ENCODE data around the gene TOE1.
"Not testable (repeated sequence)": the region's sequence is repeated elsewhere in the genome, so short reads cannot be mapped to it uniquely, and the experiment has no call there.

TOE1 gene

DNA sequence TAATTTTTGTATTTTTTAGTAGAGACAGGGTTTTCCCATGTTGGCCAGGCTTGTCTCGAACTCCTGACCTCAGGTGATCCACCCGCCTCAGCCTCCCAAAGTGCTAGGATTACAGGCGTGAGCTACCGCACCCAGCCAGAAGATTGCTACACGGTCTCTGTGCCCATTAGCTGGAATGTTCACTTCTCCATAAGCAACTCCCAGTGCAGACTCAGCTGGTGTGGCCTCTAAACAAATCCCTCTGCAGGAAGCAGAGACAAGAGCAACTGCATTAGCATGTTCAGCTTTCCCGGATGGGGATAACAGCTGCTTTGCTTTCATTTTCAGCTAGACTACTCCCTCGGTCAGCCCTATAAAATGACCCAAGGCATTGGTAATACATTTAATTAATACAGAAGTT, 21.0 kb downstream of the TOE1 start:
- not testable (repeated sequence) for DNase-seq

DNA sequence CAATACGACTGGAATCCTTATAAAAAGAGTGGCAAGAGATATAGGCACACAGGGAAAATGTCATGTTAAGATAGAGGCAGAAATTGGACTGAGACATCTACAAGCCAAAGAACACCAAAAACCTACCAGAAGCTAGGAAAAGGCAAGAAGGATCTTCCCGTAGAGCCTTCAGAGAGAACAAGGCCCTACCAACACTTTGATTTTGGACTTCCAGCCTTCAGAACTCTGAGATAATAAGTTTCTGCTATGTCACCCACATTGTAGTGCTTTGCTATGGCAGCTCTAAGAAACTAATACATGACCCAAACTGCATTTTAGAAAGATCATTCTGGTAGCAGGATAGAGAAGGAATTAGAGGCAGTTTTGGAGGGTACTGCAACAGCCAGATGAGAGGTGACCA, 24.3 kb downstream of the TOE1 start:
- no peak for DNase-seq

DNA sequence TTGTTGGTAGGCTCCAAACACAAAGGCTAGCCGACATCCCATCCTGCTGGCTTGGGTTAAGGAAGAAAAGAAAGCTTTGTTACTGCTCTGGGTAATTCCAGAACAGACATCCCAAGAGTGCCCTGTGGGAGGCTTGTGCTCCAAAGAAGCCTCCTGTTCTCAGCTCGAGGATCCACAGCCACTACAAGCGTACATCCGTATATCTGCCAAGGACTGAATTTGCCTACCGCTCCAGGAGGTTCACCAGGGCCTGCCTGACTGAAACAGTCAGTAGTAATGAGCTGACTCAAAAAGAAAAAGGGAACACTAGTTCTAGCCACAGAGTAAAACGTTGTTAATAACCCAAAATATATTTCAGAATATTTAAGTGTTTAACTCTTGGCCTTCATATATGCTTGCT, 25.1 kb downstream of the TOE1 start:
- DNase-seq = no peak

DNA sequence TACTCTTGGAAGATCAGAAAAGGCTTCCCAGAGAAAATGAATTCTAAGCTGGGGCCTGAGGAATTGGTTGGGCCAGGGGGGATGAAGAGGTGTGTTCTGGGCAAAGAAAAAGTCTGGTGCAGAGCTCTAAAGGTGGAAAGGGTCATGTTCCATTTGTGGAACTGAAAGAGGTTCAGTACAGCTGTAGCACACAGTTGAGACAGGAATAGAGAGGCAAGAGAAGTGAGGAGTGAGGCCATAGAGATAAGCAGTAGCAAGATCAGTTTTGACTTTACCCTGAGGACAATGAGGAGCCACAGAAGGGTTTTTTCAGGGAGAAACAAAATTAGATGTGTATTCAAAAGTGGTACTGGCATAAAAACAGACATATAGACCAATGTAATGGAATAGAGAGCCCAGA, 30.6 kb downstream of the TOE1 start:
- DNase-seq = no peak

DNA sequence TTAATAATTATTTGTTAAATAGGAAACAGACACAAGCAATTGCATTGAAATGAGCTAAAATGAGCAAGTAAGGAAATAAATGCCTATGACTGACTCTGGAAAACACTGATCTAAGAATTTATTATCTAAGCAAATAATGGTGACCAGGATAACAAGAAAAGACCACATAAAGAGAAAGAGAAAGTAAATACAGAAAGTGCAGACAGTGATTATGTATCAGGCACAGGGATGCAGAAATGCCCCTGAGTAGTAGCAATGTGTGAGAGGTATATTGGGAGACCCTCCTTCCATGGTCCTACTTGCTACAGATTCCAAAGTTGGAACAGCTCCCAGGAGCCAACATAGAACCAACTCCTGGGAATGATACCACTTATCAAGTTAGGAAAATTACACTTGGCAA, 33.6 kb downstream of the TOE1 start:
- no peak for DNase-seq

DNA sequence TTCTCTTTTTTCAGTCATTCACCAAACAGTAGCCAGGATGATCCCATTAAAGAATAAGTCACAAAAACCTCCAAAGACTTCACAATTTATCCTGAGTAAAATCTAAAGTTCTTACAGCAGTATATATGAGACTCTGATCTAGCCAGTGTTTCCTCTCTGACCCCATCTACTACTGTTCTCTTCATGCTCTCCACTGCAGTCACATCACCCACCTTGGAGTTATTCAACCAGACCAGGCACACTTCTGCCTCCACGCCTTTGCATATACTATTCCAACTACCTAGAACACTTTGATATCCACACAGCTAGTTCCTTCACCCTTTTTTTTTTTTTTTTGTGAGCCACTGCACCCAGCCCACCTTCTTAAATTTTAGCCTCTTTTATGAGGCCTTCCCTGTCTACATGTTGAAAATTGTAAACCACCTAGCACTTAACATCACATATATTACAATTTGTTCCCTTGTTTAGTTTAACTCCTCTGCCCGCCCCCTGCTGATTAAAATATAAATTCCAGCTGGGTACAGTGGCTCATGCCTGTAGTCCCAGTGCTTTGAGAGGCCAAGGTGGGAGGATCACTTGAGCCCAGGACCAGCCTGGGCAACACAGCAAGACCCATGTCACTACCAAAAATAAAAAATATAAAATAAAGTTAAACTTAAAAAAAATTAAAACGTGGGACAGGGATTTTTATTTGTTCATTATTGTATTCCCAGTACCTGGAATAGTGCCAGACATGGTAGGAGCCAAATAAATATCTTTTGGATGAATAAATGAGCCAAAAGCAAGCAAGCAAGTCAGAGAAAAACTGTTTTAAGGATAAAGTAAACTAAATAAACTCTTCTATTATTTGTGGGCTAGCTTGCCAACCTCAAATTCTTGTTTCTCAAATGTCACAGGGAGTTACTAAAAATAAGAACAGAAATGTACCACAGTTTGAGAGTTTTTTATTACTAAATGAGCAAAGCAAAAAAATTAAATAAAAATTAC, 35.4 kb downstream of the TOE1 start:
- no peak for DNase-seq

DNA sequence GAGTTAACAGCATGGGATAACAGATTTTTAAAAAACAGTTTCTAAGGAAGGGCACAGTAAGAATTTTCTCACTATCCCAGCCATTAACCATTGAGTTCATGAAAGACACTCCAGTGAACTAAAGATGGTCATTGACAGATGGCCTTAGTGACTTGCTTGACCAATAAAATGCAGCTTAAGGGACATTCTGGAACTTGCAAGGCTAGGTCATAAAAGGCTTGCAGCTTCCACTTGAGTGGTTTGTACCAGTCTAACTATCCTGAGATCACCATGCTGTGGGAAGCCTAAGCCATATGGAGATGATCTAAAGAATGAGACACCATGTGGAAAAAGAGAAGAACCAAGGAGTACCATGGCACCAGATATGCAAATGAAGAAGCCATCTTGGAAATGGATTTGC, 38.2 kb downstream of the TOE1 start:
- DNase-seq = no peak

DNA sequence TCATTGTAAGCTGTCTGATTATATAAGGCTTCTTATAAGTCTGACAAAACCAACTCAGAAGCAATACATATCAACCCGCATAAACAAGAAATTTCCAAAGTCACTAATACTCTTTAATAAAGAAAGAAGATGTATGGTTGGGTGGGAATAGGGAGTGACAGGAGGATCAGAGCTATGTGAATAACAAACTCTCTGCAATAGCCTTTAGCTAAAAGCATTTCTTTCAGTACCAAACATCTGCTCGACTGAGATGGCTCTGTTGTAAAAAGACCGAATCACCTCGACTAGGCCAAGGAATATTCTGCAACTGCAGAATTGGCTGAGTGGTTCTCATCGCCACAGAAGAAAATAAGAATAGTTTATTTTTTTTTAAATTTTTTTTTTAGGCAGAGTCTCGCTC, 39.6 kb downstream of the TOE1 start:
- DNase-seq = no peak

DNA sequence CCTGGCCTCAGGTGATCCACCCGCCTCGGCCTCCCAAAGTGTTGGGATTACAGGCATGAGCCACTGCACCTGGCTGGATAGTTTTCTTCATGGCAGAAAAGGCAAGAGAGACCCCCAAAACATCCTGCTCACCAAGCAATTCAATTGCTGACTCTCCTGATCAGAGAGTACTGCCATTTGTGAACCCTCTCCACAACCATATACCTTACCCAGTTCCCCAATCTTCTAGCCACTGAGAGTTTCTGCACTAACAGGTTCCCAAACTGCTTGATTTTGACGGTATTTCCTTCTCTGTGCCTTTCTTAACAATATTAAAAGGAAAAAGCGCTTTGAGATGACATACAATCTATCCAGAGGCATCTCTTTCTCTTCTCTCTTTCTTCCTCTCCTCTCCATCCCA, 40.2 kb downstream of the TOE1 start:
- no peak for DNase-seq

DNA sequence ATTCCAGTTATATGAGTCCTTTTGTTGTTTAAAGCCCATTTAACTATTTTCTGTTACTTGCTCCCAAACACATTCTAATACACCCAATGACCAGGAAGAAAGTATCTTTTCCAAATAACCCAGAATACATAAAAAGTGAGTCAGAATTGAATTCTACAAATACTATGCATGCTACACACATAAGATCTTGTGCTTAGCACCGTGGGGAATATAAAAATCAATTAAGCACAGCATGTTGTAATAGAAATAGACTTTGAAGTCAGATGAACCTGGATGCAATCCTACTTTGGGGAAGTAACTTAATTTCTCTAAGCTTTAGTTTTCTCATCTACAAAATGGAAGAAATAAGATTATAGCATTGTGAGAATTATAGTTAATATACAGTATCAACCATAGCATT, 40.8 kb downstream of the TOE1 start:
- no peak for DNase-seq

DNA sequence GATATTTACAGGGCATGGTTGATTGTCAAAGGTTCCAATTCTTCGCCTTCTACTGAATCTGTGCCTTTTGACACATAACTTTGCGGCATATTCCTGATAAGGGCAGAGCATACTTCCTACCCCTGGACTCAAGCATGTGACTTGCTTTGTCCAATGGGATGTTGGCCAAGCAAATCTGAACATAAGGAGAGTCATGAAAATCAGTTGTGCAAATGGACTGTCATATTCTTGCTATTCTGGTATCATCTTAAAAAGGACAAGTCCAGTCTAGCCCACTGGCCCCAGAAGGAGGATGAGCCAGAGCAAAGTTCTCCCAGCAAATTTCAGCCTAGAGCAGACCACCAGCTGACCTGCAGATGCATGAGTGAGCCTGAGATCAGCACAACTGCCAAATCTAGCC, 41.3 kb downstream of the TOE1 start:
- DNase-seq = no peak

DNA sequence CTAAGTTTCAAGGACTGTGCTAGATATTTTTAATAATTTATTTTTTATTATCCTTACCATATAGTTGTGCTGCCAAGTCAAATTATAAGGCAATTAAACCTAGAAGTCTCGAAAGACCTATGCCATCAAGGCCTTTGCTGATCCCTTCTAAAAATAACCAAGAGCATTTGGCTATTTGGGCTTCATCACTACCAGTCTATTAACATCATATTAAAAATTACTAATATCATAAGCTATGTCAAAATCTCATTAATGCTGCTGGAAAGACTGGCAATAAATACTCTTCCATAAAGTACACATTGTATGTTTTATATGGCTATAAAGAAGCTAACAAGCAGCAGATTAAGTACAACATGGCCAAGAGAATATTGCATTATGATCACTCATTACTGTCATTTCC, 43.2 kb downstream of the TOE1 start:
- DNase-seq = no peak

DNA sequence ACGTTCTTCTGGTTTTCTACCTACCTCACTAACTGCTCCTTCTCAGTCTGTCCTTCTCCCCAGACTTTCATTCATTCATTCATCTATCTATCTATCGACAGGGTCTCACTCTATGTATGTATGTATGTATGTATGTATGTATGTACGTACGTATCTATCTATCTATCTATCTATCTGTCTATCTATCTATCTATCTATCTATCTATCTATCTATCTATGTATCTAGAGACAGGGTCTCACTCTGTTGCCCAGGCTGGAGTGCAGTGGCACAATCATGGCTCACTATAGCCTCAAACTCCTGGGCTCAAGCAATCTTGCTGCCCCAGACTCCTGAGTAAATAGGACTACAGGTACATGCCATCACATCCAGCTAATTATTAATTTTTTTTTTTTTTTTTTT, 44.2 kb downstream of the TOE1 start:
- DNase-seq = not testable (repeated sequence)

DNA sequence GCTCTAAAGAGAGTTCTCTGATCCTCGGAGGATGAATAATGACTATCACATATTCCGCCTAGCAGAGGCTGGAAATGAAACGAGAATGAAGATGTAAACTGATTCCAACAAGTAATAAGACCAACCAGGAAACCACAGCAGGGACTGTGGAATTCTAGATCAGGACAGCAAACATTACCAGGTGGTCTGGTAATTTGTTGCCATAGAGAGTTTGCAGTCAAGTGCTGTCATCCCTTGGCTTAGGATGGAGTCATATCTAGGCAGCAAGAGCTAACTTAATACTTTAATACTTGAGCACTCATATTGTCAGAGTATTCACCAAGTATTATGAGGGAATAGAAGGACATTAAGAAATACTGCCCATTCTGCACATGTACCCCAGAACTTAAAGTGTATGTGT, 45.3 kb downstream of the TOE1 start:
- no peak for DNase-seq

DNA sequence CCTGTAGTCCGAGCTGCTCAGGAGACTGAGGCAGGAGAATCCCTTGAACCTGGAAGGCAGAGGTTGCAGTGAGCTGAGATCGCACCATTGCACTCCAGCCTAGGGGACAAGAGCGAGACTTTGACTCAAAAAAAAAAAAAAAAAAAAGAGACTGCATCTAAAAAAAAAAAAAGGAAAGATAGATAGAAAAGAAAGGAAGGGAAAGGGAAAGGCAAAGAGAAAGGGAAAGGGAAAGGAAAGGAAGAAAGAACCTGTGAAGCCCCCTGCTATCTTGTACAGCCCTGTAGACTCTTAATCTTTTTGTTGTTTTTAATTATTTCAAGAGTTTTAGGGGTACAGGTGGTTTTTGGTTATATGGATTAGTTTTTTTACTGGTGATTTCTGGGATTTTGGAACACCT, 46.2 kb downstream of the TOE1 start:
- DNase-seq = no peak

Data from stimulated activated CD4-positive, alpha-beta T cell treated with anti-CD3 and anti-CD28 coated beads, Interleukin-4, amount 100 ng/mL, for 1 hour (primary cell).